ENCODE measurements around the gene KYAT1. TPM values are rescaled to one million over a fixed set of nuclear protein-coding genes. Genes with fewer than 3 reads are reported as not detected.

KYAT1 gene
- total RNA-seq, 1 donor from 2014 or later = 9.2 TPM

GRCh38 chr9:128911529-128912035, 29.8 kb upstream of the KYAT1 start:
- DNase-seq (ENCODE audit: low spot score) = peak; percentile 89
- intact Hi-C loops (cut with DNase I) = no loop called here

GRCh38 chr9:128910906-128911305, 29.2 kb upstream of the KYAT1 start:
- intact Hi-C loops (cut with DNase I) = no loop called here
- no peak for DNase-seq (ENCODE audit: low spot score)

DNA sequence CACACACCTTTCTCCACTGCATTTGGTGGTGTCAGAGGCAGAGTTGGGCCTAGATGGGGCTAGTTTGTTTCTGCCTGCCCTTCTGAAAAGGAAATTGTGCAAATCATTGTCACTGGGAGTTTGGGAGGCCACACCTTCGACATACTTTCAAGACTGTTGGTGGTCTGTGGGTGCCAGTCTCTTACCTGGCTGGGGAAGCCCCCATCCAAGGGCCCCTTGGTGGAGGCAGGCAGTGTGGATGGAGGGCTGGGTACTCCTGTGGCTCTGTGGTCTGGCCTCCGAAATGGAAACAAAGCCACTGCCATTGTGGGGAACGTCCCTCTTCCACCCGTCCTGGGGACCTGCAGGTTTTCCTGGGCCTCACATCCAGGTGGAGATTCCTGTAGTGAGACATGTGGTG, 28.1 kb upstream of the KYAT1 start:
- intact Hi-C loops (cut with DNase I) = no loop called here

GRCh38 chr9:128908372-128908771, 26.6 kb upstream of the KYAT1 start:
- intact Hi-C loops (cut with DNase I) = no loop called here
- no peak for DNase-seq (ENCODE audit: low spot score)

More for the DNA sequence above, 28.1 kb upstream of the KYAT1 start:
- no peak for DNase-seq (ENCODE audit: low spot score)

- no peak for DNase-seq (ENCODE audit: low spot score)
- intact Hi-C loops (cut with DNase I) = no loop called here
Measured at GRCh38 chr9:128906741-128907140, 25.0 kb upstream of the KYAT1 start.

DNA sequence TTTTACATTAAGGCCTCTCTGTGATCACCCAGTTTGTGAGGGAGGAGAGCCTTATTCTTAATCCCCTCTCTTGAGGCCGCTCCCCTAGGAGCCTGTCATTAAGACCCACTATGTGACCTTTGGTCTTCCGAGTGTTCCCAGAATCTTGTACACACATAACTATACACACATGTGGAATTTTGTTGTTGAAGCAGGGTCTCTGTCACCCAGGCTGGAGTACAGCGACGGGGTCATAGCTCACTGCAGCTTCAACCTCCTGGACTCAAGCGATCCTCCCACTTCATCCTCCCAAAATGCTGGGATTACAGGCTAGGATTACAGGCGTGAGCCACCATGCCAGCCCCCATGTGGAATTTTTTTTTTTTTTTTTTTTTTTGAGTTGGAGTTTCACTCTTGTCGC, 24.2 kb upstream of the KYAT1 start:
- intact Hi-C loops (cut with DNase I) = no loop called here
- no peak for DNase-seq (ENCODE audit: low spot score)

DNA sequence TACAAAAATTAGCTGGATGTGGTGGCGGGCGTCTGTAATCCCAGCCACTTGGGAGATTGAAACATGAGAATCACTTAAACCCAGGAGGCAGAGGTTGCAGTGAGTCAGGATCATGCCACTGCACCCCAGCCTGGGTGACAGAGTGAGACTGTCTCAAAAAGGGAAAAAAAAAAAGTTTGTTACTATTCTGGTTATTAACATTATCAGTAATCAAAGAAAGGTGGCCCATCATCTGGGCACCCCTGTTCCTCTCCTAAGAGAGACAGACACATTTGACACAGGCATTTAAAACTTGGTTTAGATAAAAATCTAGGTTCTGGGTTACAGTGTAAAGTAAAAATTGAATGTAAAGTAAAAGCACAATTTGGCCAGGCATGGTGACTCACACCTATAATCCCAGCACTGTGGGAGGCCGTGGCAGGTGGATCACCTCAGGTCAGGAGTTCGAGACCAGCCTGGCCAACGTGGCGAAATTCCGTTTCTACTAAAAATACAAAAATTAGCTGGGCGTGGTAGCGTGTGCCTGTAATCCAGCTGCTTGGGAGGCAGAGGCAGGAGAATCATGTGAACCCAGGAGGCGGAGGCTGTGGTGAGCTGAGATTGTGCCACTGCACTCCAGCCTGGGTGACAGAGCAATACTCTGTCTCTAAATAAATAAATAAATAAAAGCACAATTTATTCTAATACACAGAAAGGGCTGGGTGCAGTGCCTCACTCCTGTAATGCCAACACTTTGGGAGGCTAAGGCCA, 22.3 kb upstream of the KYAT1 start:
- intact Hi-C loops (cut with DNase I) = no loop called here
- no peak for DNase-seq (ENCODE audit: low spot score)

DNA sequence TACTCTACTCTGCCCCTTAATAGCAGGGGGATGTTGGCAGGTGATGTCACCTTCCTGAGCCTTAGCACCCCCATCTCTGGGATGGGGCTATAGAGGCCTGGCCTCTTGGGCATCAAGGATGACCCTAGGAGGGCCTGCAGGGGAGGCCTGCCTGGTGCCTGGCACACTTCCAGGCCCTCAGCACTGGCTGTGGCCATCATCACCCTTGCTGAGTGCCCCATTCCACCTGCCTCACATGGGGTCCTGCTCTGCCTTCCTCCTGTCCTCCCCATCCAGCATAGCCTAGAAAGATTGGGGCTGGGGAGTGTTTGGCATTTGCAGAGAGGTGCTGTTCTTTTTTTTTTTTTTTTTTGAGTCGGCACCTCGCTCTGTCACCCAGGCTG, 21.3 kb upstream of the KYAT1 start:
- intact Hi-C loops (cut with DNase I) = no loop called here
- DNase-seq (ENCODE audit: low spot score) = no peak

DNA sequence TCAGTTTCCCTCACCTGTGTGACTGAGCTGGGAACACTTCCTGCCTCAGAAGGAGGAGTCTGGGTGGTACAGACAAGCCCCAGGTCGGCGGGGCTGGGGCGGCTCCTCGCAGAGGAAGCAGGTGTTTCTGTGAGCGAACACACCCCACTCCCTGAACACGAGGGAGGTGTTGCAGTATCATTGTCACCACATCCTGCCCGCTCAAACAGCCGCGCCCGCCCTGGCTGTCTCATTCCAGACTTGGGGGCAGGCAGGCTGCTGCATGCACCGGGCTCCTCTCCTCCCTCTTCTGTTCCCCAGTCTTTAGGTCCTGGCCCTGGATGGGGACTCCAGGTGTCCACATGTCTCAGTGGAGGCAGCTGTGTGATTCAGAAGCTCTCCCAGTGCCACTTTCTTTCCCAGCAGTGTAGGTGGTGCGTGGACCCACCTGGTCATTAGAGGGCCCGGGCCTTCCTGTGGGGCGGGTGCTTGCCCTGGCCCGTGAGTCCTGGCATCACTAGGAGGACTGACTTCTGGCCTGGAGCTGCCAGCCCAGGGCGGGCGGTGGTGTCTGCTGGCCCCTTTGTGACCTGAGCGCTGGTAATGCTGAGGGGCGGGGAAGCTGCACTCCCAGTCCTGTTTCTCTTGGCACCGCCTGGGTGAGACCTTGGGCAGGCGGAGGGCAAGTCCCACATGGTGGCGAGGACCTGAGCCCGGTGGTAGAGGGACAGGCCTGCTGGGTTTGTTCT, 20.8 kb upstream of the KYAT1 start:
- intact Hi-C loops (cut with DNase I) = no loop called here
- no peak for DNase-seq (ENCODE audit: low spot score)

GRCh38 chr9:128901822-128902221, 20.1 kb upstream of the KYAT1 start:
- DNase-seq (ENCODE audit: low spot score) = no peak
- intact Hi-C loops (cut with DNase I) = no loop called here

GRCh38 chr9:128901379-128901778, 19.6 kb upstream of the KYAT1 start:
- DNase-seq (ENCODE audit: low spot score) = no peak
- intact Hi-C loops (cut with DNase I) = no loop called here

DNA sequence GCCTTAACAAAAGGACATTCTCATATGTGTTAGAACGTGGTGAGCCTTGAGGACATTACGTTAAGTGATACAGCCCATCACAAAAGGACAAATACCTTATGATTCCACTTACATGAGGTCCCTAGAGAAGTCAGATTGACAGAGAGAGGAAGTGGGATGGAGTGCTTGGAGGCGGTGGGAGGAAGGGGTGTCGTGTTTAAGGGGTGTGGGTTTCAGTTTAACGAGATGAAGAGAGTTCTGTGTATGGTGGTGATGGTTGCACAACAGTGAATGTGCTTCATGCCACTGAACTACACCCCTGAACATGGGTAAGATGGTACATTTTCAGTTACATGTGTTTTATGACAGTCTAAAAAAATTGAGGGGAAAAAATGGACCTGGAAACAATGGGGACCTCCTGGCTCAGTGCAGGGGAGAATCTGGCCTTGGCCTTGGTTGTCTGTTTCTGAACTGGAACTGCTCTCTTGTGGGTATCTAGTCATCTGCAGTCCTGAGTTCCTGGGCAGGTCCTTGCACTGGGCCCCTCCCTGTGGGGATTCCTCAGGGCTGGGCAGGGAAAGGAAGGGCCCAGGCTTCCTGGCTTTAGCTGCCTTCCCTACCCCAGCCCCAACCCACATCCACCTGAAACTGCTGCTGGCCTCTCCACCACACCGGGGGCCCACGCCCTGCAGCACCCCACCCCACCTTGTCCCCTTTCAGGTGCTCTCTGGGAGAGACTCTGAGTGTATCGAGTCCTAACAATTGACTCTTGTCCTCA, 18.0 kb upstream of the KYAT1 start:
- no peak for DNase-seq (ENCODE audit: low spot score)
- intact Hi-C loops (cut with DNase I) = no loop called here

DNA sequence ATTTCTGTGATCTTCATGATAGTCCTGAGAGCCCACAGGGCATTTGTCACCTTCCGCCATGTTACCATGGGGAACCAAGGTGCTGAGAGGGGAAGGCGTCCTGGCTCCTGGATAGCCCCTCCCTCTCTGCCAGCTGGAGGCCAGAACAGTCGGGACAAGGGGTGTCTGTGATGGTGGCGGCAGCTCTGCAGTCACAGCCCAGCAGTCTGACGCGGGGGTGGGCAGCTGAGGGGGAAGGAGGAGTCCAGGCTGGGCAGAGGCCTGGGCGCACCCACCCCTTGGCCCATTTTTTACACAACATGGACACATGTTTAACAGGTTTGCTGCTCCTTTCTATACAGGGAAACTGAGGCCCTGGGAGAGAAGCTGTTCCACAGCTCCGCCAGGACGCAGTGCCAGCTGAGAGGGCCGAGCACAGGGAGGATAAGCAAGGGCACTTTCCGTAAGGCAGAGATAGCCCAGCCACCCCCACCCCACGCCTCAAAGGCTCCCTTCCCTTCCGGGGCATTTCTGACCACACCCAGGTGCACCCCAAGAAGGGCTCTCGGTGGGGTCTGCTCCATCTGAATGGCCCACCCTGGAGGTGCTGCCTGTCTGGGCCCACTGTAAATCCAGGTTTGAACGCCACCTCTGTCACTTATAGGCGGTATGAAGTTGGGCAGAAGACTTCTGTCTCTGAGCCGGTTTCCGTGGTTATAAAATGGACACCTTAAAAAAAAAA, 17.3 kb upstream of the KYAT1 start:
- DNase-seq (ENCODE audit: low spot score) = no peak
- intact Hi-C loops (cut with DNase I) = no loop called here

- intact Hi-C loops (cut with DNase I) = no loop called here
- no peak for DNase-seq (ENCODE audit: low spot score)
Measured at GRCh38 chr9:128898382-128898781, 16.6 kb upstream of the KYAT1 start.

DNA sequence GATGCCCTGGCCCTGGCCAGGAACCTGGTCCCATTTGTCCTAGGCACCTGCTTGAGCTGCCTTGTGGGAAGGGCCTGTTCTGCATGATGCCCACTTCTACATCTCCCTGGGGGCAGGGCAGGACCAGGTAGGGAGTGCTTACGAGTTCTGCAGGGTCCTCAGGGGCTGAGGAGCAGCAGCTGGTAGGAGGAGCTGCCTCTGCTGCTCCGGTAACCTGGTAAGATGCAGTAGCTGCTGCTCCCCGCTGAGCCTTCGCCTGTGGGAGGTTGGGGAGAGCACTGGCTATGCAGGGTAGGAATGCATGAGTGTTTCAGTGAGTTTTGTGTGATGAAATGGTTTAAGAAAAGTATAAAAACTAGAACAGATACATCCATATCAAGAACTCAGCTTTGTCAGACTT, 13.8 kb upstream of the KYAT1 start:
- no peak for DNase-seq (ENCODE audit: low spot score)
- intact Hi-C loops (cut with DNase I) = no loop called here

GRCh38 chr9:128894764-128895163, 13.0 kb upstream of the KYAT1 start:
- DNase-seq (ENCODE audit: low spot score) = no peak
- intact Hi-C loops (cut with DNase I) = no loop called here

DNA sequence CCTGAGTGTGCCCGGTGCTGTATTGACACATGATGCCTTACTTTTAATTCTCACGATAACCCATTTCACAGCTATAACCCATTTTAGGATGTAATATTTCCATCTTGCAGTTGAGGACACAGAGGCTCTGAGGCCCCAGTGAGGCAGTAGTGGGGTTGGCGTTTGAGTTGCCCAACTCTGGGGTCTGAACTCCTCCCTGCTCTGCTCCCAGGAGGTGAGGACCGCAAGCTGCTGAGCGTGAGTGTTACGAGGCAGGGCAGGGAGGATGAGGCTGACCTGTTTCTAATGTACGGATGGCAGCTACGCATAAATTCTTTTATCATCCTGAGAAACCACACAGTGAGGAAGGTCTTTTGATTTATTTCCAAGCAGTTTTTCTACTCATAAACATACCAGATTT, 11.6 kb upstream of the KYAT1 start:
- intact Hi-C loops (cut with DNase I) = no loop called here
- no peak for DNase-seq (ENCODE audit: low spot score)

GRCh38 chr9:128892221-128892921, 10.6 kb upstream of the KYAT1 start:
- intact Hi-C loops (cut with DNase I) = no loop called here
- peak; percentile 91 for DNase-seq (ENCODE audit: low spot score)
